HEK293 (cell line): Measurements from ENCODE around the gene LDLRAD3.

Experiments used
- CTCF ChIA-PET: fragments of 350-600 bp; formaldehyde crosslinking; extraction: SDS; loops from one replicate; lab custom pipeline; 2021; ENCODE audit warnings: antibody characterized with exemption; lab: Yijun Ruan, JAX
- POLR2A ChIA-PET: fragments of 300-600 bp; formaldehyde crosslinking; extraction: SDS; loops from one replicate; lab custom pipeline; 2020; ENCODE audit warnings: antibody characterized with exemption, inconsistent platforms; lab: Yijun Ruan, JAX
- H3K27ac ChIP-seq: fragments of 200-500 bp; sonication (Bioruptor generic); 2 replicates; pipeline ENCODE4 v1.5.1; 2014; ENCODE audit warnings: low read depth, low read length, control low read depth, inconsistent platforms; ENCODE audit errors: extremely low read depth
- H3K36me3 ChIP-seq, 2 experiments: fragments of 200-500 bp in 1 of 2; sonication (Bioruptor generic) in 1 of 2; 1 replicate in 1 of 2; 2 replicates in 1 of 2; pipeline ENCODE4 v1.5.1; 2014 to 2017; ENCODE audit warnings: inconsistent platforms in 2 of 2, low read length in 2 of 2; ENCODE audit not compliant: control insufficient read depth in 2 of 2, insufficient read depth in 1 of 2
- H3K4me1 ChIP-seq: fragments of 200-500 bp; sonication (Bioruptor generic); 2 replicates; pipeline ENCODE4 v1.5.1; 2014; ENCODE audit warnings: mild to moderate bottlenecking, low read length, inconsistent platforms; ENCODE audit not compliant: control insufficient read depth, insufficient read depth
- H3K4me3 ChIP-seq: 2 replicates; pipeline ENCODE4 v1.5.1; 2011; ENCODE audit warnings: low read depth, mild to moderate bottlenecking, control low read depth, low read length, moderate library complexity
- H3K9me3 ChIP-seq: fragments of 200-500 bp; sonication (Bioruptor generic); 2 replicates; pipeline ENCODE4 v1.5.1; 2014; ENCODE audit warnings: low read depth, low read length, inconsistent platforms; ENCODE audit not compliant: control insufficient read depth, insufficient read depth
- GLIS1 ChIP-seq: fragments of 450-650 bp; formaldehyde crosslinking; IDR thresholded peaks from 2 replicates; pipeline ENCODE4 v1.5.1; 2016; ENCODE audit warnings: missing biosample characterization, missing genetic modification characterization
- SETDB1 ChIP-seq: IDR thresholded peaks from one replicate; pipeline ENCODE4 v1.6.1; 2017; ENCODE audit warnings: mild to moderate bottlenecking, low read length, moderate library complexity, mixed read lengths; ENCODE audit not compliant: insufficient read length
- YY1 ChIP-seq: fragments of 450-650 bp; formaldehyde crosslinking; IDR thresholded peaks from 2 replicates; pipeline ENCODE4 v1.5.1; 2018; ENCODE audit warnings: missing biosample characterization, missing genetic modification characterization
- ZBTB44 ChIP-seq: fragments of 450-650 bp; IDR thresholded peaks from 2 replicates; pipeline ENCODE4 v1.5.1; 2018; ENCODE audit warnings: missing biosample characterization, mild to moderate bottlenecking, missing genetic modification characterization
- ZFP3 ChIP-seq: fragments of 450-650 bp; formaldehyde crosslinking; IDR thresholded peaks from 2 replicates; pipeline ENCODE4 v1.5.1; 2016; ENCODE audit warnings: low read depth, missing biosample characterization, missing genetic modification characterization
- ZNF133 ChIP-seq: fragments of 450-650 bp; formaldehyde crosslinking; IDR thresholded peaks from 2 replicates; pipeline ENCODE4 v1.5.1; 2016; ENCODE audit warnings: missing biosample characterization, missing genetic modification characterization
- ZNF146 ChIP-seq: fragments of 450-650 bp; formaldehyde crosslinking; IDR thresholded peaks from 2 replicates; pipeline ENCODE4 v1.5.1; 2016; ENCODE audit warnings: missing biosample characterization, missing genetic modification characterization
- ZNF157 ChIP-seq: fragments of 450-650 bp; formaldehyde crosslinking; IDR thresholded peaks from 2 replicates; pipeline ENCODE4 v1.5.1; 2016; ENCODE audit warnings: missing biosample characterization, missing genetic modification characterization
- ZNF37A ChIP-seq: fragments of 450-650 bp; IDR thresholded peaks from 2 replicates; pipeline ENCODE4 v1.5.1; 2018; ENCODE audit warnings: missing biosample characterization, missing genetic modification characterization
- ZNF394 ChIP-seq: fragments of 450-650 bp; formaldehyde crosslinking; IDR thresholded peaks from 2 replicates; pipeline ENCODE4 v1.5.1; 2016; ENCODE audit warnings: missing biosample characterization, missing genetic modification characterization, mild to moderate bottlenecking, moderate library complexity, borderline replicate concordance
- ZNF423 ChIP-seq: fragments of 450-650 bp; formaldehyde crosslinking; IDR thresholded peaks from 2 replicates; pipeline ENCODE4 v1.5.1; 2016; ENCODE audit warnings: missing biosample characterization, missing genetic modification characterization
- ZNF473 ChIP-seq: fragments of 450-650 bp; formaldehyde crosslinking; IDR thresholded peaks from 2 replicates; pipeline ENCODE4 v1.5.1; 2017; ENCODE audit warnings: missing biosample characterization, missing genetic modification characterization
- ZNF529 ChIP-seq: fragments of 450-650 bp; formaldehyde crosslinking; IDR thresholded peaks from 2 replicates; pipeline ENCODE4 v1.5.1; 2017; ENCODE audit warnings: missing genetic modification characterization, missing biosample characterization; ENCODE audit not compliant: insufficient replicate concordance
- ZNF621 ChIP-seq: fragments of 450-650 bp; formaldehyde crosslinking; IDR thresholded peaks from 2 replicates; pipeline ENCODE4 v1.5.1; 2017; ENCODE audit warnings: missing biosample characterization, missing genetic modification characterization
- ZNF658 ChIP-seq: fragments of 450-650 bp; formaldehyde crosslinking; IDR thresholded peaks from 2 replicates; pipeline ENCODE4; 2016; ENCODE audit warnings: missing biosample characterization, missing genetic modification characterization
- ZNF747 ChIP-seq: fragments of 450-650 bp; formaldehyde crosslinking; IDR thresholded peaks from 2 replicates; pipeline ENCODE4 v1.5.1; 2016; ENCODE audit warnings: missing biosample characterization, missing genetic modification characterization
- ZNF777 ChIP-seq: fragments of 450-650 bp; formaldehyde crosslinking; IDR thresholded peaks from 2 replicates; pipeline ENCODE4 v1.5.1; 2017; ENCODE audit warnings: missing biosample characterization, missing genetic modification characterization, borderline replicate concordance
- TF ChIP-seq, protein P1 (sequence below): fragments of 450-650 bp; formaldehyde crosslinking; IDR thresholded peaks from 2 replicates; pipeline ENCODE4 v1.5.1; 2016; ENCODE audit warnings: missing biosample characterization, missing genetic modification characterization
- TF ChIP-seq, protein P2 (sequence below): fragments of 450-650 bp; formaldehyde crosslinking; IDR thresholded peaks from 2 replicates; pipeline ENCODE4 v1.5.1; 2016; ENCODE audit warnings: missing biosample characterization, missing genetic modification characterization
- TF ChIP-seq, protein P3 (sequence below): fragments of 450-650 bp; formaldehyde crosslinking; IDR thresholded peaks from 2 replicates; pipeline ENCODE4 v1.5.1; 2017; ENCODE audit warnings: missing biosample characterization, missing genetic modification characterization
- TF ChIP-seq, protein P4 (sequence below): fragments of 450-650 bp; formaldehyde crosslinking; IDR thresholded peaks from 2 replicates; pipeline ENCODE4 v1.5.1; 2016; ENCODE audit warnings: missing biosample characterization, missing genetic modification characterization
- TF ChIP-seq, protein P5 (sequence below): fragments of 450-650 bp; formaldehyde crosslinking; IDR thresholded peaks from 2 replicates; pipeline ENCODE4 v1.5.1; 2016; ENCODE audit warnings: missing biosample characterization, missing genetic modification characterization

The LDLRAD3 gene

DNA sequence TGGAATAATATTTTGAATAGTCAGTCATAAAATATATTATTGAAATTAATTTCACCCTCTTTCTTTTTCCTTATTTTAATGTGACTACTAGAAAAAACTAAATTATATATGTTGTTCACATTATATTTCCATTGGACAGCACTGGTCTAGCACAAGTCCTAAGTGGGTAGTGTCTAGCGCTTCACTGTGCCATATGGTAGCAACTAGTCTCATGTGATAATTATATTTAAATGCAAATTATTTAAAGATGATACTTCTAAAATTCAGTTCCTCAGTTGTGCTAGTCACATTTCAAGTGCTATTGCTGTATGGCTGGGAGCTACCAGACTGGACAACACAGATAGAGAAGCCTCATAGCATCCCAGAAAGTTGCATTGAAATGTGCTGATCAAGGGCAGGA lies 19.1 kb upstream of the LDLRAD3 start:
- H3K4me3 ChIP-seq = no peak overlapping the region
- H3K27ac ChIP-seq = no peak overlapping the region
- no peaks in the 10 kb centered on the region for H3K4me1 ChIP-seq
- POLR2A ChIA-PET = no interaction called here
- H3K9me3 ChIP-seq = no peaks in the 10 kb centered on the region
- no peaks in the 10 kb centered on the region for H3K36me3 ChIP-seq
- TF ChIP-seq ZNF157 (tag by site-specific recombination) (no peak), ZNF529 (tag by site-specific recombination) (no peak), SETDB1 (no peak), ZNF747 (tag by site-specific recombination) (no peak), YY1 (tag by site-specific recombination) (no peak), ZNF146 (tag by site-specific recombination) (no peak), ZBTB44 (tag by site-specific recombination) (no peak), ZNF423 (no peak), ZNF658 (tag by site-specific recombination) (no peak), ZNF777 (no peak), ZNF621 (tag by site-specific recombination) (no peak), ZNF394 (tag by site-specific recombination) (no peak)
- TF ChIP-seq, protein P1, sequence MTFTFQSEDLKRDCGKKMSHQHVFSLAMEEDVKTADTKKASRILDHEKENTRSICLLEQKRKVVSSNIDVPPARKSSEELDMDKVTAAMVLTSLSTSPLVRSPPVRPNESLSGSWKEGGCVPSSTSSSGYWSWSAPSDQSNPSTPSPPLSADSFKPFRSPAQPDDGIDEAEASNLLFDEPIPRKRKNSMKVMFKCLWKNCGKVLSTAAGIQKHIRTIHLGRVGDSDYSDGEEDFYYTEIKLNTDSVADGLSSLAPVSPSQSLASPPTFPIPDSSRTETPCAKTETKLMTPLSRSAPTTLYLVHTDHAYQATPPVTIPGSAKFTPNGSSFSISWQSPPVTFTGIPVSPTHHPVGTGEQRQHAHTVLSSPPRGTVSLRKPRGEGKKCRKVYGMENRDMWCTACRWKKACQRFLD = no peak
- CTCF ChIA-PET = interaction anchor here (0.6 kb wide), 1 partner anchor 198 kb away, joined by 3 read pairs; no protein-coding TSS in a partner anchor

DNA sequence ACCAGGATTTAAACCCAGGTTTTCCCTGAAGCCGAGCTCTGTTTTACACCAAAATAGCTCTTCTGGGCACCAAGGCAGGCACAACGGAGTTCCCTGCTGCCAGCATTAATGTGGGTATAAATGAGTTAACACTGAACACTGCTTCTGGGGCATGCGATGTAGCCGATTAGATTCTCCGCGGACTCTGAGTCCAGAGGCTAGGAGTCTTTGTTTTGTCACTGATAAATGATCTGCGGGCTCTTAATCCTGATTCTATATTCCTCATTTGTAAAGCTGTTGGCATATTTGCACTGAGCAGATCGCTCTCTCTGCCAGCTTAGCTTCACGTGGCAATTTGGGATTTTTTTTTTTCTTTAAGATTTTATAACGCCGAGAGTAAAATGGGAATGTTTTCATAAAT lies 16.8 kb upstream of the LDLRAD3 start:
- no peaks in the 10 kb centered on the region for H3K4me1 ChIP-seq
- H3K4me3 ChIP-seq = no peak overlapping the region
- H3K27ac ChIP-seq = no peak overlapping the region
- no peaks in the 10 kb centered on the region for H3K9me3 ChIP-seq
- TF ChIP-seq ZNF473 (no peak), GLIS1 (no peak), ZNF37A (no peak)
- TF ChIP-seq, all 188 proteins: peak for 0
- ChIA-PET CTCF (no interaction called here), POLR2A (no interaction called here)
- H3K36me3 ChIP-seq = no peaks in the 10 kb centered on the region

DNA sequence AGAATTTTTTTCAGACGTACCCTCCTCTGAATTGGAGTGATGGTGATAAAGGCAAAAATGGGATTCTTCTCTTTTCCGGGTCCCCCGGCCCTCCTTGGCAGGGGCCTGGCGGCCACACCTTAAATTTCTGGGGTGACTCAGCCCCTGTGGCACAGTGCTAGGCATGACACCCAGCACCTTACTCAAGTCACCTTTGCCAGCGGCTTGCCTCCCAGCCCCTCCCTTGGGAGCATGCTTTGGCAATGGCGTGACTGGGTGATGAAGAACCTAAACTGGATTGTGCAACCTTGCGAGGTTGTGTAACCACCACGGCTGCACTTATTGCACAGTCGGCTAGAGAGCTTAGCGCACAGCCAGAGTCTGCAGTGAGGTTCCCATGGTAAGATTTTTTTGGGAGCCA lies 16.2 kb upstream of the LDLRAD3 start:
- no peaks in the 10 kb centered on the region for H3K9me3 ChIP-seq
- H3K27ac ChIP-seq = no peak overlapping the region
- no peaks in the 10 kb centered on the region for H3K4me1 ChIP-seq
- POLR2A ChIA-PET = no interaction called here
- CTCF ChIA-PET = interaction anchor here (1.2 kb wide), 1 partner anchor 105 kb away, joined by 5 read pairs; no protein-coding TSS in a partner anchor
- no peaks in the 10 kb centered on the region for H3K36me3 ChIP-seq
- TF ChIP-seq, protein P2, sequence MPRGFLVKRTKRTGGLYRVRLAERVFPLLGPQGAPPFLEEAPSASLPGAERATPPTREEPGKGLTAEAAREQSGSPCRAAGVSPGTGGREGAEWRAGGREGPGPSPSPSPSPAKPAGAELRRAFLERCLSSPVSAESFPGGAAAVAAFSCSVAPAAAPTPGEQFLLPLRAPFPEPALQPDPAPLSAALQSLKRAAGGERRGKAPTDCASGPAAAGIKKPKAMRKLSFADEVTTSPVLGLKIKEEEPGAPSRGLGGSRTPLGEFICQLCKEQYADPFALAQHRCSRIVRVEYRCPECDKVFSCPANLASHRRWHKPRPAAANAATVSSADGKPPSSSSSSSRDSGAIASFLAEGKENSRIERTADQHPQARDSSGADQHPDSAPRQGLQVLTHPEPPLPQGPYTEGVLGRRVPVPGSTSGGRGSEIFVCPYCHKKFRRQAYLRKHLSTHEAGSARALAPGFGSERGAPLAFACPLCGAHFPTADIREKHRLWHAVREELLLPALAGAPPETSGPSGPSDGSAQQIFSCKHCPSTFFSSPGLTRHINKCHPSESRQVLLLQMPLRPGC (tag by site-specific recombination) = no peak
- TF ChIP-seq, protein P3, sequence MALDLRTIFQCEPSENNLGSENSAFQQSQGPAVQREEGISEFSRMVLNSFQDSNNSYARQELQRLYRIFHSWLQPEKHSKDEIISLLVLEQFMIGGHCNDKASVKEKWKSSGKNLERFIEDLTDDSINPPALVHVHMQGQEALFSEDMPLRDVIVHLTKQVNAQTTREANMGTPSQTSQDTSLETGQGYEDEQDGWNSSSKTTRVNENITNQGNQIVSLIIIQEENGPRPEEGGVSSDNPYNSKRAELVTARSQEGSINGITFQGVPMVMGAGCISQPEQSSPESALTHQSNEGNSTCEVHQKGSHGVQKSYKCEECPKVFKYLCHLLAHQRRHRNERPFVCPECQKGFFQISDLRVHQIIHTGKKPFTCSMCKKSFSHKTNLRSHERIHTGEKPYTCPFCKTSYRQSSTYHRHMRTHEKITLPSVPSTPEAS (tag by site-specific recombination) = no peak
- TF ChIP-seq, protein P4, sequence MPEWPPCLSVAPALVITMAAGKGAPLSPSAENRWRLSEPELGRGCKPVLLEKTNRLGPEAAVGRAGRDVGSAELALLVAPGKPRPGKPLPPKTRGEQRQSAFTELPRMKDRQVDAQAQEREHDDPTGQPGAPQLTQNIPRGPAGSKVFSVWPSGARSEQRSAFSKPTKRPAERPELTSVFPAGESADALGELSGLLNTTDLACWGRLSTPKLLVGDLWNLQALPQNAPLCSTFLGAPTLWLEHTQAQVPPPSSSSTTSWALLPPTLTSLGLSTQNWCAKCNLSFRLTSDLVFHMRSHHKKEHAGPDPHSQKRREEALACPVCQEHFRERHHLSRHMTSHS (tag by site-specific recombination) = no peak
- TF ChIP-seq ZNF747 (tag by site-specific recombination) (no peak), ZNF133 (tag by site-specific recombination) (no peak), ZFP3 (no peak)
- TF ChIP-seq, protein P5, sequence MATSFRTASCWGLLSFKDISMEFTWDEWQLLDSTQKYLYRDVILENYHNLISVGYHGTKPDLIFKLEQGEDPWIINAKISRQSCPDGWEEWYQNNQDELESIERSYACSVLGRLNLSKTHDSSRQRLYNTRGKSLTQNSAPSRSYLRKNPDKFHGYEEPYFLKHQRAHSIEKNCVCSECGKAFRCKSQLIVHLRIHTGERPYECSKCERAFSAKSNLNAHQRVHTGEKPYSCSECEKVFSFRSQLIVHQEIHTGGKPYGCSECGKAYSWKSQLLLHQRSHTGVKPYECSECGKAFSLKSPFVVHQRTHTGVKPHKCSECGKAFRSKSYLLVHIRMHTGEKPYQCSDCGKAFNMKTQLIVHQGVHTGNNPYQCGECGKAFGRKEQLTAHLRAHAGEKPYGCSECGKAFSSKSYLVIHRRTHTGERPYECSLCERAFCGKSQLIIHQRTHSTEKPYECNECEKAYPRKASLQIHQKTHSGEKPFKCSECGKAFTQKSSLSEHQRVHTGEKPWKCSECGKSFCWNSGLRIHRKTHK (tag by site-specific recombination) = no peak
- TF ChIP-seq, all 188 proteins: peak for 0
- no peak overlapping the region for H3K4me3 ChIP-seq
